CD14-positive monocyte (primary cell): Measurements from ENCODE around the gene SLC6A1. TPM values are rescaled to one million over a fixed set of nuclear protein-coding genes. Genes with fewer than 3 reads are reported as not detected.

ENCODE experiments used
- DNase-seq, 3 donors: peaks; one replicate each; pipeline ENCODE4 v3.0.0-alpha.2; 2011 to 2022
- H2AFZ ChIP-seq: 2 replicates; pipeline ENCODE4 v1.6.0; 2012; ENCODE audit warnings: mild to moderate bottlenecking, low read depth, low read length, inconsistent platforms; ENCODE audit not compliant: insufficient read depth, poor library complexity, severe bottlenecking
- H3K27ac ChIP-seq, 2 donors: 1 replicate in 1 of 2; 2 replicates in 1 of 2; pipeline ENCODE4 v1.5.1; 2012 to 2013; ENCODE audit warnings: low read length in 2 of 2, control low read depth in 1 of 2, inconsistent platforms in 1 of 2, low read depth in 1 of 2, mild to moderate bottlenecking in 1 of 2
- H3K27me3 ChIP-seq, 2 donors: one replicate each; pipeline versions ENCODE4 v1.6.0 to v1.6.1; 2011 to 2013; ENCODE audit warnings: low read length in 2 of 2; ENCODE audit not compliant: control insufficient read depth in 2 of 2, insufficient read depth in 2 of 2
- H3K36me3 ChIP-seq, 2 donors: replicated peaks in 1 of 2; 1 replicate in 1 of 2; 2 replicates in 1 of 2; pipeline versions ENCODE4 v1.5.1 to v1.6.1; 2012 to 2013; ENCODE audit warnings: low read length in 2 of 2, control low read depth in 1 of 2, inconsistent platforms in 1 of 2, mild to moderate bottlenecking in 1 of 2; ENCODE audit not compliant: insufficient read depth in 2 of 2, control insufficient read depth in 1 of 2
- H3K4me1 ChIP-seq, 2 donors: 1 replicate in 1 of 2; 2 replicates in 1 of 2; pipeline versions ENCODE4 v1.5.1 to v1.6.1; 2012 to 2013; ENCODE audit warnings: low read length in 2 of 2, control low read depth in 1 of 2, inconsistent platforms in 1 of 2, mild to moderate bottlenecking in 1 of 2, moderate library complexity in 1 of 2; ENCODE audit not compliant: insufficient read depth in 2 of 2, control insufficient read depth in 1 of 2
- H3K4me2 ChIP-seq: replicated peaks from 2 replicates; pipeline ENCODE3; 2012; ENCODE audit warnings: low read length, moderate library complexity, mild to moderate bottlenecking; ENCODE audit not compliant: poor library complexity, severe bottlenecking; ENCODE audit errors: extremely low read depth
- H3K4me3 ChIP-seq, 3 experiments: fragments of 200-600 bp in 1 of 3; sonication (generic) in 1 of 3; replicated peaks in 1 of 3; 1 replicate in 2 of 3; 2 replicates in 1 of 3; pipeline ENCODE4 v1.5.1; 2011 to 2013; ENCODE audit warnings: low read length in 3 of 3, mild to moderate bottlenecking in 3 of 3, control low read depth in 2 of 3, low read depth in 2 of 3, inconsistent platforms in 1 of 3, moderate library complexity in 1 of 3
- H3K79me2 ChIP-seq: 2 replicates; pipeline ENCODE4 v1.6.0; 2012; ENCODE audit warnings: mild to moderate bottlenecking, control low read depth, inconsistent platforms, low read length, moderate library complexity; ENCODE audit not compliant: insufficient read depth
- H3K9ac ChIP-seq: 2 replicates; pipeline ENCODE4 v1.6.0; 2017; ENCODE audit warnings: low read length, mild to moderate bottlenecking; ENCODE audit not compliant: insufficient read depth, poor library complexity, severe bottlenecking
- H3K9me3 ChIP-seq, 2 donors: replicated peaks in 1 of 2; 1 replicate in 1 of 2; 2 replicates in 1 of 2; pipeline versions ENCODE4 v1.5.1 to v1.6.1; 2012 to 2013; ENCODE audit warnings: low read length in 2 of 2, control low read depth in 1 of 2; ENCODE audit not compliant: control insufficient read depth in 1 of 2, insufficient read depth in 1 of 2
- H4K20me1 ChIP-seq: 2 replicates; pipeline ENCODE4 v1.6.0; 2012; ENCODE audit warnings: mild to moderate bottlenecking, low read length, control low read depth, moderate library complexity; ENCODE audit not compliant: insufficient read depth
- H3K27ac Mint-ChIP-seq, 7 donors: one replicate each; pipeline ENCODE4 v1.8.0; 2020; ENCODE audit warnings: mild to moderate bottlenecking in 7 of 7, mixed read lengths in 7 of 7, moderate library complexity in 6 of 7, inconsistent platforms in 2 of 7
- H3K27me3 Mint-ChIP-seq, 3 donors: one replicate each; pipeline ENCODE4 v1.8.0; 2021 to 2022; ENCODE audit warnings: low read depth in 3 of 3, mild to moderate bottlenecking in 3 of 3, mixed read lengths in 3 of 3, moderate library complexity in 3 of 3, inconsistent platforms in 1 of 3
- H3K36me3 Mint-ChIP-seq, 2 donors: one replicate each; pipeline ENCODE4 v1.8.0; 2020; ENCODE audit warnings: mixed read lengths in 2 of 2, inconsistent platforms in 1 of 2, mild to moderate bottlenecking in 1 of 2
- H3K4me1 Mint-ChIP-seq: one replicate; pipeline ENCODE4 v1.8.0; 2020; ENCODE audit warnings: mild to moderate bottlenecking, mixed read lengths
- H3K4me3 Mint-ChIP-seq, 2 donors: one replicate each; pipeline ENCODE4 v1.8.0; 2020; ENCODE audit warnings: mild to moderate bottlenecking in 2 of 2, mixed read lengths in 2 of 2, moderate library complexity in 1 of 2
- H3K9me3 Mint-ChIP-seq, 7 donors: one replicate each; pipeline ENCODE4 v1.8.0; 2020 to 2022; ENCODE audit warnings: mixed read lengths in 7 of 7, mild to moderate bottlenecking in 6 of 7, moderate library complexity in 6 of 7, inconsistent platforms in 2 of 7
- CTCF ChIP-seq: fragments of 200-600 bp; IDR thresholded peaks from one replicate; pipeline ENCODE4 v1.8.0; 2022; ENCODE audit warnings: antibody characterized with exemption, mild to moderate bottlenecking
- WGBS: methylation state at CpG from one replicate; pipeline ENCODE4 v1.1.5; 2013; ENCODE audit warnings: missing lambda C conversion rate; ENCODE audit not compliant: insufficient coverage; 5-methylcytosine and 5-hydroxymethylcytosine counted together
- intact Hi-C, 2 donors: fragments of 100-400 bp; cut with micrococcal nuclease; formaldehyde crosslinking; loops; one replicate each; pipeline versions ENCODE4 v1.15.0 to v1.15.1; 2023
- polyA plus RNA-seq, 3 donors: library from polyadenylated mRNA; depleted of rRNA in 1 of 3; unstranded in 2 of 3; stranded (reverse) in 1 of 3; fragments of 300-500 nt in 2 of 3; fragments of >200 nt in 1 of 3; fragmentation: Illumina TruSeq in 2 of 3; gene quantifications; 1 replicate in 2 of 3; 2 replicates in 1 of 3; pipeline ENCODE4 v1.2.3, GENCODE V29; 2012 to 2021

Gene SLC6A1
- polyA plus RNA-seq, 3 donors: not detected

GRCh38 chr3:10992943-10993728, 588 bp downstream of the SLC6A1 start:
- peaks cover 60 to 72% (median 65%) of the 10 kb centered on the region in 3 donors for H3K27me3 Mint-ChIP-seq
- no peak for DNase-seq
- Histone ChIP-seq H4K20me1 (no peaks in the 10 kb centered on the region), H3K4me1 (no peaks in the 10 kb centered on the region), H3K27me3 (peaks cover 36 to 62% of the 10 kb centered on the region in 2 donors), H3K9ac (no peak overlapping the region), H3K79me2 (no peaks in the 10 kb centered on the region), H2AFZ (no peak overlapping the region), H3K4me2 (no peak overlapping the region), H3K4me3 (no peak overlapping the region), H3K9me3 (peaks cover 0 to 10% of the 10 kb centered on the region in 2 donors), H3K27ac (no peak overlapping the region), H3K36me3 (no peaks in the 10 kb centered on the region)
- WGBS: 7% methylated on average over 69 of the region's 69 CpGs
- H3K27ac Mint-ChIP-seq: peak overlapping the region in 1 of 7 donors; percentile 48
- peaks cover 3% of the 10 kb centered on the region for H3K4me1 Mint-ChIP-seq
- no peak for TF ChIP-seq CTCF
- H3K9me3 Mint-ChIP-seq: peaks cover 0 to 9% (median 2%) of the 10 kb centered on the region in 7 donors
- intact Hi-C loops: no loop called here
- peaks cover 0 to 4% of the 10 kb centered on the region in 2 donors for H3K36me3 Mint-ChIP-seq
- H3K4me3 Mint-ChIP-seq: peak overlapping the region in 1 of 2 donors; percentile 79

DNA sequence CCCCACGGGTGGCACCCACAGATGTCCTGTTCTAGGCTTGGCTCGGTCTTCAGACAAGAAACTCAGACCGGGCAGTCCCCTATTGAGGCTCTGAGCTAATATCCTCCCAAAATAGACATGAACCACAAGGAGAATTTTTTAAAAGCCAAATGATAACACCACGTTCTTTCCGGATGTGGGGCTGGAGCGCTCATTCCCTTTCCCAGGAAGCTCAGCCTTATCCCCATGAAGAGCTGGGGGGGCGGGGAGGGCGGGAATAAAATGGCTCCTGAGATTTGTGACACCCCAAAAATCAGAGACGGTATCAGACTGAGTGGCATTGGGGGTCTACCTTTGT, 1.1 kb downstream of the SLC6A1 start:
- Histone ChIP-seq H3K4me2 (no peak overlapping the region), H3K9ac (no peak overlapping the region), H3K36me3 (no peaks in the 10 kb centered on the region), H4K20me1 (no peaks in the 10 kb centered on the region), H3K27me3 (peaks cover 36 to 62% of the 10 kb centered on the region in 2 donors), H3K27ac (no peak overlapping the region), H2AFZ (no peak overlapping the region), H3K4me3 (no peak overlapping the region), H3K4me1 (no peaks in the 10 kb centered on the region), H3K79me2 (no peaks in the 10 kb centered on the region), H3K9me3 (peaks cover 0 to 10% of the 10 kb centered on the region in 2 donors)
- intact Hi-C loops: no loop called here
- H3K4me1 Mint-ChIP-seq: peaks cover 3% of the 10 kb centered on the region
- no peak for DNase-seq
- WGBS: 22% methylated on average over 4 of the region's 9 CpGs
- no peak for TF ChIP-seq CTCF
- peaks cover 62 to 72% (median 64%) of the 10 kb centered on the region in 3 donors for H3K27me3 Mint-ChIP-seq
- H3K36me3 Mint-ChIP-seq: peaks cover 0 to 4% of the 10 kb centered on the region in 2 donors
- H3K9me3 Mint-ChIP-seq: peaks cover 0 to 9% (median 2%) of the 10 kb centered on the region in 7 donors
- peak overlapping the region in 1 of 2 donors; percentile 79 for H3K4me3 Mint-ChIP-seq
- H3K27ac Mint-ChIP-seq: peak overlapping the region in 1 of 7 donors; percentile 48
